ENCODE measurements around the gene NFKBIA. TPM values are rescaled to one million over a fixed set of nuclear protein-coding genes. Genes with fewer than 3 reads are reported as not detected.

The NFKBIA gene
- total RNA-seq, 6 experiments from 2014 or later = 27.6 to 52.1 (median 48.3) TPM

- H3K4me1 Mint-ChIP-seq (ENCODE audit: low read depth) = peaks cover 55% of the 10 kb centered on the region
These were observed 9.8 kb upstream of the NFKBIA start for GRCh38 chr14:35414365-35414764.

DNA sequence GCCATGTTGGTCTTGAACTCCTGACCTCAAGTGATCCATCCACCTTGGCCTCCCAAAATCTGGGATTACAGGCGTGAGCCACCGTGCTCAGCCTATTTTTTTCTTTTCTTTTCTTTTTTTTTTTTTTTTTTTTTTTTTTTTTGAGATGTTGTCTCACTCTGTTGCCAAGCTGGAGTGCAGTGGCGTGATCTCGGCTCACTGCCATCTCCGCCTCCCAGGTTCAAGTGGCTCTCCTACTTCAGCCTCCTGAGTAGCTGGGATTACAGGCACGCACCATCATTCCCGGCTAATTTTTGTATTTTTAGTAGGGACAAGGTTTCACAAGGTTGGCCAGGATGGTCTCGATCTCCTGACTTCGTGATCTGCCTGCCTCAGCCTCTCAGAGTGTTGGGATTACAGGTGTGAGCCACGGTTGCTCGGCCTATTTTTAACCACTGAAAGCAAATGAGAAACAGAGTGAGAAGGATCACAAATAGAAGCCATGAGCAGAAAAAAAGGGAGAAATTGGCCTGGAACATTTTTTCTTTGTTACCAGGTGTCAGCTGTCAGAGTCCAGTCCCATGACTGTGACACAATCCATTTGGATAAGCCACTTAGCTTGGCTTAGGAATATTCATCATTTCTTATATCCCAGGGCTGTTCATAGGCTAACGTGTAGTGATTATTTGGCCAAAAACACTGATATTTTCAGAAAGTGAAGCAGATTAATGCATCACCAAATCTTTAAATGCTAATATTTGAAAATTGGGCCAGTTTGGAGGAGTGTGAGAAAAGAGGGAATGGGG lies 7.9 kb upstream of the NFKBIA start:
- Mint-ChIP-seq H3K27me3 (ENCODE audit: insufficient read depth) (peaks cover 3% of the 10 kb centered on the region; the same call in 1 of the 2 replicates), H3K9me3 (no peaks in the 10 kb centered on the region), H3K4me3 (no peak overlapping the region), H3K4me1 (ENCODE audit: low read depth) (peaks cover 48% of the 10 kb centered on the region), H3K27ac (peak overlapping the region; percentile 60; the same call in 1 of the 2 replicates), H3K36me3 (ENCODE audit: low read depth) (no peaks in the 10 kb centered on the region)
- no peak for DNase-seq
- TF ChIP-seq, protein P1, sequence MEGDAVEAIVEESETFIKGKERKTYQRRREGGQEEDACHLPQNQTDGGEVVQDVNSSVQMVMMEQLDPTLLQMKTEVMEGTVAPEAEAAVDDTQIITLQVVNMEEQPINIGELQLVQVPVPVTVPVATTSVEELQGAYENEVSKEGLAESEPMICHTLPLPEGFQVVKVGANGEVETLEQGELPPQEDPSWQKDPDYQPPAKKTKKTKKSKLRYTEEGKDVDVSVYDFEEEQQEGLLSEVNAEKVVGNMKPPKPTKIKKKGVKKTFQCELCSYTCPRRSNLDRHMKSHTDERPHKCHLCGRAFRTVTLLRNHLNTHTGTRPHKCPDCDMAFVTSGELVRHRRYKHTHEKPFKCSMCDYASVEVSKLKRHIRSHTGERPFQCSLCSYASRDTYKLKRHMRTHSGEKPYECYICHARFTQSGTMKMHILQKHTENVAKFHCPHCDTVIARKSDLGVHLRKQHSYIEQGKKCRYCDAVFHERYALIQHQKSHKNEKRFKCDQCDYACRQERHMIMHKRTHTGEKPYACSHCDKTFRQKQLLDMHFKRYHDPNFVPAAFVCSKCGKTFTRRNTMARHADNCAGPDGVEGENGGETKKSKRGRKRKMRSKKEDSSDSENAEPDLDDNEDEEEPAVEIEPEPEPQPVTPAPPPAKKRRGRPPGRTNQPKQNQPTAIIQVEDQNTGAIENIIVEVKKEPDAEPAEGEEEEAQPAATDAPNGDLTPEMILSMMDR (IDR thresholded peaks at IDR 0.05) = no peak

More at GRCh38 chr14:35414365-35414764, 9.8 kb upstream of the NFKBIA start:
- Mint-ChIP-seq H3K27me3 (ENCODE audit: insufficient read depth) (peaks cover 3% of the 10 kb centered on the region; the same call in 1 of the 2 replicates), H3K36me3 (ENCODE audit: low read depth) (no peaks in the 10 kb centered on the region), H3K4me3 (peak overlapping the region; percentile 21), H3K9me3 (no peaks in the 10 kb centered on the region), H3K27ac (peak overlapping the region; percentile 81)
- no peak for DNase-seq
- TF ChIP-seq, protein P1 (IDR thresholded peaks at IDR 0.05) = no peak

DNA sequence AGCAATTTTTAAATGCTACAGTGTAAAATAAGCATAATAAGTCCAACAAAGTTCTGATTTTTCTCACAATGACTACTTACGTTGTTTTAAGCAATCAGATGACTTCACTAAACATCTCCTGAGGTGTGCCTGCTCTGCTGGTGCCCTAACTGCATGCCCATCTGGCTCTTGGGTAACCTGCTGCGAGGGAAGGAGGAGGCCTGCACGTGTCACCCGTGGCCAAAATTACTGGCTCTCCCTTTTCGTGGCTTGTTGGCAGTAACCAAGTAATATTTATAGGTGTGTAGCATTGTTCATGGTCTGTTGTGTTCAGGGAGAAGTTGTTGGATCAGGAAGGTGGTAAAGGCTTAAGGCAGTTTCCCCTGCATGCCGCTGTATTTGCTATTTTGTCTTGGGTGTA lies 6.3 kb upstream of the NFKBIA start:
- H3K36me3 Mint-ChIP-seq (ENCODE audit: low read depth) = no peaks in the 10 kb centered on the region
- H3K9me3 Mint-ChIP-seq = no peaks in the 10 kb centered on the region
- peaks cover 46% of the 10 kb centered on the region for H3K4me1 Mint-ChIP-seq (ENCODE audit: low read depth)
- TF ChIP-seq, protein P1 (IDR thresholded peaks at IDR 0.05) = no peak
- no peak overlapping the region for H3K27ac Mint-ChIP-seq
- H3K27me3 Mint-ChIP-seq (ENCODE audit: insufficient read depth) = peaks cover 3% of the 10 kb centered on the region; the same call in 1 of the 2 replicates
- no peak for DNase-seq
- no peak overlapping the region for H3K4me3 Mint-ChIP-seq

DNA sequence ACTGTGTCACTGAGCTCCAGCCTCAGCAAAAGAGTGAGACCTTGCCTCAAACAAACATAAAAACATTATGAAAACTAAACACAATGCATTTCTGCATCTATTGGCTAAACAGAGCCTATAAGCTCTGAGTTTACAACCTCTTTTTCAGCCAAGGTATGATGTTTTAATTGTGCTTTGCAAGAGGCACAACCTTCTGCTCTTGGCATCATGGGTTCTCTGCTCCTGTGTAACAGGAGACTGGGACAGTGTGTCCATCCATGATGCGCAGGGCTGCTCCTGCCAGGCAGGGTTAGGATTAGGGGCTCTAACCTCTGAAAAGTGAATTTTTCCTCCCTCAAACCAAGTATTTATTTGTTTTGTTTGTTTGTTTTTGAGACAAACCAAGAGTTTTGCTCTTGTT lies 5.0 kb upstream of the NFKBIA start:
- Mint-ChIP-seq H3K9me3 (no peaks in the 10 kb centered on the region), H3K27ac (no peak overlapping the region), H3K27me3 (ENCODE audit: insufficient read depth) (peaks cover 4% of the 10 kb centered on the region; the same call in 1 of the 2 replicates), H3K4me3 (no peak overlapping the region), H3K4me1 (ENCODE audit: low read depth) (peaks cover 44% of the 10 kb centered on the region), H3K36me3 (ENCODE audit: low read depth) (no peaks in the 10 kb centered on the region)
- TF ChIP-seq, protein P1 (IDR thresholded peaks at IDR 0.05) = no peak
- DNase-seq = no peak

DNA sequence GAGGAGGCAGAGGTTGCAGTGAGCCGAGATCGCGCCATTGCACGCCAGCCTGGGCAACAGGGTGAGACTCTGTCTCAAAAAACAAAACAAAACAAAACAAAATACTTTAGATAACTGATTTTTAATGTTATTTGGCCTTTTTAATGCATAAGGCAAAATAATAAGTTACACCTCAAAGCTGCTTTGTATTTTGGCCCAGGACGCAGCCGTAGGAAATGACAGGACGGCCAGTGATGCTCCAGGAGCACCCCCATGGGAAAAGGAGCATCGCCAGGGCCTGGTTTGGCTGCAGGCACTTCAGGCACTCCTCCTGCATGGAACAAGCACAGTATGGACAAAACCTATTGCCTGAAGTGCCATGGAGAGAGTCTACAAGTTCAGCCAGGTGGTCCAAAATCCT lies 3.5 kb upstream of the NFKBIA start:
- Mint-ChIP-seq H3K4me1 (ENCODE audit: low read depth) (peaks cover 37% of the 10 kb centered on the region), H3K36me3 (ENCODE audit: low read depth) (peaks cover 7% of the 10 kb centered on the region), H3K27ac (no peak overlapping the region), H3K27me3 (ENCODE audit: insufficient read depth) (peaks cover 2% of the 10 kb centered on the region; the same call in 1 of the 2 replicates), H3K9me3 (no peaks in the 10 kb centered on the region), H3K4me3 (no peak overlapping the region)
- no peak for DNase-seq
- TF ChIP-seq, protein P1 (IDR thresholded peaks at IDR 0.05) = no peak

All from HFFc6 (cell line).